Measurements from ENCODE around the gene MYO10.

The MYO10 gene

GRCh38 chr5:16791036-16791705 is 144.9 kb downstream of the MYO10 start (continued):
- 0 out of 2 replicates have a peak, but pooled peaks have one; percentile 15 for TF ChIP-seq PRDM6 (tag by site-specific recombination; IDR thresholded peaks at IDR 0.05)
- no peak for TF ChIP-seq ZNF830 (tag by site-specific recombination; IDR thresholded peaks at IDR 0.05; ENCODE audit: low read depth)
- peak; percentile 12; the same call in 1 of the 2 replicates for TF ChIP-seq ZFP69B (tag by site-specific recombination; IDR thresholded peaks at IDR 0.05)
- TF ChIP-seq, protein P1, sequence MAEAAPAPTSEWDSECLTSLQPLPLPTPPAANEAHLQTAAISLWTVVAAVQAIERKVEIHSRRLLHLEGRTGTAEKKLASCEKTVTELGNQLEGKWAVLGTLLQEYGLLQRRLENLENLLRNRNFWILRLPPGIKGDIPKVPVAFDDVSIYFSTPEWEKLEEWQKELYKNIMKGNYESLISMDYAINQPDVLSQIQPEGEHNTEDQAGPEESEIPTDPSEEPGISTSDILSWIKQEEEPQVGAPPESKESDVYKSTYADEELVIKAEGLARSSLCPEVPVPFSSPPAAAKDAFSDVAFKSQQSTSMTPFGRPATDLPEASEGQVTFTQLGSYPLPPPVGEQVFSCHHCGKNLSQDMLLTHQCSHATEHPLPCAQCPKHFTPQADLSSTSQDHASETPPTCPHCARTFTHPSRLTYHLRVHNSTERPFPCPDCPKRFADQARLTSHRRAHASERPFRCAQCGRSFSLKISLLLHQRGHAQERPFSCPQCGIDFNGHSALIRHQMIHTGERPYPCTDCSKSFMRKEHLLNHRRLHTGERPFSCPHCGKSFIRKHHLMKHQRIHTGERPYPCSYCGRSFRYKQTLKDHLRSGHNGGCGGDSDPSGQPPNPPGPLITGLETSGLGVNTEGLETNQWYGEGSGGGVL (tag by site-specific recombination; IDR thresholded peaks at IDR 0.05) = 0 out of 2 replicates have a peak, but pooled peaks have one; percentile 23
- TF ChIP-seq ZNF324 (tag by site-specific recombination; IDR thresholded peaks at IDR 0.05) = no peak
- no peak for TF ChIP-seq ZNF138 (tag by site-specific recombination; IDR thresholded peaks at IDR 0.05; ENCODE audit: borderline replicate concordance)
- TF ChIP-seq ZNF692 (tag by site-specific recombination; IDR thresholded peaks at IDR 0.05) = 0 out of 2 replicates have a peak, but pooled peaks have one; percentile 31
- no peak for TF ChIP-seq ZNF560 (tag by site-specific recombination; IDR thresholded peaks at IDR 0.05; ENCODE audit: borderline replicate concordance)
- no peak for TF ChIP-seq KLF1 (tag by site-specific recombination; IDR thresholded peaks at IDR 0.05)

DNA sequence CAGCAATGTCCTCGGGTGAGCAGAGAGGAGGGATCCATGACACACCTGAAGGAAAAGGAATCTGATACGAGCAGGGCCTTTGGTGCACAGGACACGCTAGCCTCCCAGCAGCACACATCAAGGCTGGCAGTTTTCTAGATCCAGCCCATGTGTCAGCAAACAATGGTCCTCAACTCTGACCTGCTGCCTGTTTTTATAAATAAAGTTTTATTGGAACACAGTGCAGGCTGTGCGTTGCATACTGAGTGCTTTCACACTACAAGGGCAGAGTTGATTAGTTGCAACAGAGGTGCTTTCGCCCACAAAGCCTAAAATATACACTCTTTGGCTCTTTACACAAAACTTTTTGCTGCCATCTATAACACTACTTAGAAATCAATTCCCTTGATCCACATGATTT is 147.1 kb downstream of the MYO10 start:
- no peaks in the 10 kb centered on the region; a peak in 1 of 3 replicates for H3K36me3 ChIP-seq (ENCODE audit: control insufficient read depth in 2 of 2, insufficient read depth in 1 of 2, low read length in 2 of 2)
- ChIA-PET POLR2A (no interaction called here), CTCF (interaction anchor here (0.6 to 2.5 kb wide), 4 partner anchors 144 to 413 kb away, joined by 3 to 32 read pairs (median 4); no protein-coding TSS in a partner anchor)
- H3K27ac ChIP-seq (ENCODE audit: extremely low read depth, low read depth, low read length) = no peak overlapping the region
- H3K4me1 ChIP-seq (ENCODE audit: control insufficient read depth, insufficient read depth, low read length) = peaks cover 8% of the 10 kb centered on the region; the same call in 1 of the 2 replicates
- TF ChIP-seq, protein P2, sequence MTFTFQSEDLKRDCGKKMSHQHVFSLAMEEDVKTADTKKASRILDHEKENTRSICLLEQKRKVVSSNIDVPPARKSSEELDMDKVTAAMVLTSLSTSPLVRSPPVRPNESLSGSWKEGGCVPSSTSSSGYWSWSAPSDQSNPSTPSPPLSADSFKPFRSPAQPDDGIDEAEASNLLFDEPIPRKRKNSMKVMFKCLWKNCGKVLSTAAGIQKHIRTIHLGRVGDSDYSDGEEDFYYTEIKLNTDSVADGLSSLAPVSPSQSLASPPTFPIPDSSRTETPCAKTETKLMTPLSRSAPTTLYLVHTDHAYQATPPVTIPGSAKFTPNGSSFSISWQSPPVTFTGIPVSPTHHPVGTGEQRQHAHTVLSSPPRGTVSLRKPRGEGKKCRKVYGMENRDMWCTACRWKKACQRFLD (tag by site-specific recombination; IDR thresholded peaks at IDR 0.05) = no peak
- TF ChIP-seq ZNF155 (tag by site-specific recombination; IDR thresholded peaks at IDR 0.05) (no peak), ZNF624 (tag by site-specific recombination; IDR thresholded peaks at IDR 0.05) (no peak), ZNF76 (tag by site-specific recombination; IDR thresholded peaks at IDR 0.05; ENCODE audit: borderline replicate concordance, low read depth) (no peak), ZXDB (tag by site-specific recombination; IDR thresholded peaks at IDR 0.05) (no peak), FEZF1 (tag by site-specific recombination; IDR thresholded peaks at IDR 0.05) (no peak), ZNF510 (tag by site-specific recombination; IDR thresholded peaks at IDR 0.05; ENCODE audit: insufficient replicate concordance) (no peak), ZNF513 (tag by site-specific recombination; IDR thresholded peaks at IDR 0.05) (no peak), ZNF2 (tag by site-specific recombination; IDR thresholded peaks at IDR 0.05) (no peak), ZNF157 (tag by site-specific recombination; IDR thresholded peaks at IDR 0.05) (no peak), ZNF529 (tag by site-specific recombination; IDR thresholded peaks at IDR 0.05; ENCODE audit: insufficient replicate concordance) (no peak), ZNF354C (tag by site-specific recombination; IDR thresholded peaks at IDR 0.05; ENCODE audit: borderline replicate concordance, low read depth) (no peak), ZNF768 (tag by site-specific recombination; IDR thresholded peaks at IDR 0.05) (no peak), ZNF324 (tag by site-specific recombination; IDR thresholded peaks at IDR 0.05) (no peak), YY2 (tag by site-specific recombination; IDR thresholded peaks at IDR 0.05) (no peak), ZEB2 (tag by site-specific recombination; IDR thresholded peaks at IDR 0.05) (no peak), GLI2 (tag by site-specific recombination; IDR thresholded peaks at IDR 0.05; ENCODE audit: borderline replicate concordance, low read depth) (no peak), ZNF174 (tag by site-specific recombination; IDR thresholded peaks at IDR 0.05) (no peak)
- no peaks in the 10 kb centered on the region for H3K9me3 ChIP-seq (ENCODE audit: control insufficient read depth, insufficient read depth, low read depth, low read length)
- no peak overlapping the region for H3K4me3 ChIP-seq (ENCODE audit: low read depth, low read length)
